ENCODE data around the gene GOLT1B.

- TF ChIP-seq FOXA1 (IDR thresholded peaks at IDR 0.05): no peak
- TF ChIP-seq FOXA1 (CRISPR knock-in tag; IDR thresholded peaks at IDR 0.05): no peak
- TF ChIP-seq U2AF2 (IDR thresholded peaks at IDR 0.05; ENCODE audit: low read depth, low read length): no peak
- TF ChIP-seq RFX1 (IDR thresholded peaks at IDR 0.05): no peak
- no peak for TF ChIP-seq NKX3-1 (CRISPR knock-in tag; IDR thresholded peaks at IDR 0.05)
- TF ChIP-seq CTCF (CRISPR knock-in tag; IDR thresholded peaks at IDR 0.05): no peak
- no peak for TF ChIP-seq NR2F2 (IDR thresholded peaks at IDR 0.05; ENCODE audit: borderline replicate concordance, low read depth)
These were observed 22.7 kb upstream of the GOLT1B start for GRCh38 chr12:21478756-21479455.

Data from HepG2 (cell line).